Keratinocyte (primary cell): ENCODE measurements around the gene MRGPRD.

Experiments used
- EZH2 ChIP-seq: IDR thresholded peaks from one replicate; pipeline ENCODE4 v1.6.1; 2012; ENCODE audit warnings: inconsistent platforms, mild to moderate bottlenecking, low read length, moderate library complexity
- TF ChIP-seq, protein P1 (sequence below), 3 experiments: IDR thresholded peaks in 1 of 3; conservative IDR thresholded peaks in 1 of 3; optimal IDR thresholded peaks in 1 of 3; 2 replicates in 2 of 3; 3 replicates in 1 of 3; pipeline versions ENCODE3 to v1.5.1; 2011; ENCODE audit warnings: low read length in 3 of 3, mild to moderate bottlenecking in 3 of 3, moderate library complexity in 2 of 3, control low read depth in 1 of 3, inconsistent platforms in 1 of 3; ENCODE audit not compliant: insufficient read depth in 2 of 3; ENCODE audit errors: extremely low read depth in 1 of 3

DNA sequence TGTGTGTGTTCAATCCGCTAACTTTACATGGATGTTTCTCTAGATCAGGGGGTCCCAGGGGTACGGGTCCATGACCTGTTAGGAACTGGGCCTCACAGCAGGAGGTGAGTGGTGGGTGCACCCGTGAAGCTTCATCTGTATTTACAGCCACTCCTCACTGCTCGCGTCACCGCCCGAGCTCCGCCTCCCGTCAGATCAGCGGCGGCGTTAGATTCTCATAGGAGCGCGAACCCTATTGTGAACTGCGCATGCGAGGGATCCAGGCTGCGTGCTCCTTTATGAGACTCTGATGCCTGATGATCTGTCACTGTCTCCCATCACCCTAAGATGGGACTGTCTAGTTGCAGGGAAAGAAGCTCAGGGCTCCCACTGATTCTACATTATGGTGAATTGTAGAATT, 31.9 kb downstream of the MRGPRD start:
- TF ChIP-seq, protein P1, sequence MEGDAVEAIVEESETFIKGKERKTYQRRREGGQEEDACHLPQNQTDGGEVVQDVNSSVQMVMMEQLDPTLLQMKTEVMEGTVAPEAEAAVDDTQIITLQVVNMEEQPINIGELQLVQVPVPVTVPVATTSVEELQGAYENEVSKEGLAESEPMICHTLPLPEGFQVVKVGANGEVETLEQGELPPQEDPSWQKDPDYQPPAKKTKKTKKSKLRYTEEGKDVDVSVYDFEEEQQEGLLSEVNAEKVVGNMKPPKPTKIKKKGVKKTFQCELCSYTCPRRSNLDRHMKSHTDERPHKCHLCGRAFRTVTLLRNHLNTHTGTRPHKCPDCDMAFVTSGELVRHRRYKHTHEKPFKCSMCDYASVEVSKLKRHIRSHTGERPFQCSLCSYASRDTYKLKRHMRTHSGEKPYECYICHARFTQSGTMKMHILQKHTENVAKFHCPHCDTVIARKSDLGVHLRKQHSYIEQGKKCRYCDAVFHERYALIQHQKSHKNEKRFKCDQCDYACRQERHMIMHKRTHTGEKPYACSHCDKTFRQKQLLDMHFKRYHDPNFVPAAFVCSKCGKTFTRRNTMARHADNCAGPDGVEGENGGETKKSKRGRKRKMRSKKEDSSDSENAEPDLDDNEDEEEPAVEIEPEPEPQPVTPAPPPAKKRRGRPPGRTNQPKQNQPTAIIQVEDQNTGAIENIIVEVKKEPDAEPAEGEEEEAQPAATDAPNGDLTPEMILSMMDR (optimal IDR thresholded peaks at IDR 0.05 in 1 of 3, IDR thresholded peaks at IDR 0.05 in 1 of 3, conservative IDR thresholded peaks at IDR 0.05 in 1 of 3; ENCODE audit: extremely low read depth in 1 of 3, insufficient read depth in 2 of 3, low read length in 3 of 3): no peak
- TF ChIP-seq EZH2: no peak
